Activated CD8-positive, alpha-beta memory T cell treated with anti-CD3 and anti-CD28 coated beads, Interleukin-2, amount 10 ng/mL, durations not matched to agents 7 days and 5 days (primary cell): ENCODE measurements around the gene MYRF. TPM values are rescaled to one million over a fixed set of nuclear protein-coding genes. Genes with fewer than 3 reads are reported as not detected.

Experiments
- ATAC-seq: fragments of 150-1000 bp; cut with Tn5 transposase; one replicate; pipeline ENCODE4 v1.10.0; 2021; ENCODE audit warnings: moderate library complexity
- CTCF ChIA-PET: fragments of 350-600 bp; sonication (Branson Sonifier 250); formaldehyde crosslinking; loops from one replicate; lab custom pipeline; 2021; ENCODE audit warnings: antibody characterized with exemption; lab: Charles Lee
- DNase-seq: peaks from one replicate; pipeline ENCODE4 v3.0.0-alpha.2; 2020
- H3K27ac Mint-ChIP-seq: one replicate; pipeline ENCODE4 v1.8.0; 2021; ENCODE audit warnings: mild to moderate bottlenecking, mixed read lengths
- H3K27me3 Mint-ChIP-seq: one replicate; pipeline ENCODE4 v1.8.0; 2021; ENCODE audit warnings: mixed read lengths
- H3K36me3 Mint-ChIP-seq: one replicate; pipeline ENCODE4 v1.8.0; 2021; ENCODE audit warnings: mild to moderate bottlenecking, mixed read lengths
- H3K4me1 Mint-ChIP-seq: one replicate; pipeline ENCODE4 v1.8.0; 2021; ENCODE audit warnings: mixed read lengths
- H3K4me3 Mint-ChIP-seq: one replicate; pipeline ENCODE4 v1.8.0; 2021; ENCODE audit warnings: mild to moderate bottlenecking, moderate library complexity, mixed read lengths
- H3K9me3 Mint-ChIP-seq: one replicate; pipeline ENCODE4 v1.8.0; 2022; ENCODE audit warnings: low read depth, mixed read lengths
- total RNA-seq, 2 experiments: library from RNA; stranded (reverse); gene quantifications; one replicate each; pipeline ENCODE4 v1.2.3, GENCODE V29; 2021

The MYRF gene
- total RNA-seq, 2 experiments from 2014 or later: 2.1 to 2.2 TPM

- Mint-ChIP-seq H3K9me3 (no peaks in the 10 kb centered on the region), H3K27ac (no peak overlapping the region), H3K36me3 (no peaks in the 10 kb centered on the region), H3K4me3 (no peak overlapping the region), H3K4me1 (peaks cover 7% of the 10 kb centered on the region), H3K27me3 (no peaks in the 10 kb centered on the region)
- DNase-seq (no peak), ATAC-seq (no peak)
- CTCF ChIA-PET: interaction anchor here (1.9 kb wide), 1 partner anchor 8 kb away, joined by 4 read pairs; no protein-coding TSS in a partner anchor
Observed at GRCh38 chr11:61725781-61726231, 26.6 kb upstream of the MYRF start.

- DNase-seq: no peak
- no peaks in the 10 kb centered on the region for H3K36me3 Mint-ChIP-seq
- no peak overlapping the region for H3K27ac Mint-ChIP-seq
- no peaks in the 10 kb centered on the region for H3K9me3 Mint-ChIP-seq
- CTCF ChIA-PET: no interaction called here
- peaks cover 7% of the 10 kb centered on the region for H3K4me1 Mint-ChIP-seq
- no peak for ATAC-seq
- no peak overlapping the region for H3K4me3 Mint-ChIP-seq
- H3K27me3 Mint-ChIP-seq: no peaks in the 10 kb centered on the region
Observed at GRCh38 chr11:61726775-61727174, 25.7 kb upstream of the MYRF start.

- CTCF ChIA-PET: no interaction called here
- DNase-seq: no peak
- peaks cover 7% of the 10 kb centered on the region for H3K4me1 Mint-ChIP-seq
- H3K27ac Mint-ChIP-seq: no peak overlapping the region
- H3K36me3 Mint-ChIP-seq: no peaks in the 10 kb centered on the region
- H3K4me3 Mint-ChIP-seq: no peak overlapping the region
- H3K27me3 Mint-ChIP-seq: no peaks in the 10 kb centered on the region
- no peaks in the 10 kb centered on the region for H3K9me3 Mint-ChIP-seq
- ATAC-seq: no peak
Observed at GRCh38 chr11:61727401-61727811, 25.0 kb upstream of the MYRF start.

GRCh38 chr11:61728066-61728939 is 24.1 kb upstream of the MYRF start:
- Mint-ChIP-seq H3K4me1 (peaks cover 8% of the 10 kb centered on the region), H3K36me3 (no peaks in the 10 kb centered on the region), H3K4me3 (no peak overlapping the region), H3K27ac (no peak overlapping the region), H3K9me3 (no peaks in the 10 kb centered on the region), H3K27me3 (no peaks in the 10 kb centered on the region)
- ATAC-seq (no peak), DNase-seq (no peak)
- CTCF ChIA-PET: interaction anchor here (1.1 to 1.6 kb wide), 2 partner anchors 28 to 211 kb away, joined by 3 read pairs; no protein-coding TSS in a partner anchor

- H3K9me3 Mint-ChIP-seq: no peaks in the 10 kb centered on the region
- DNase-seq: no peak
- CTCF ChIA-PET: interaction anchor here (1.0 to 1.6 kb wide), 3 partner anchors 28 to 212 kb away, joined by 3 read pairs; no protein-coding TSS in a partner anchor
Observed at GRCh38 chr11:61728940-61729219, 23.6 kb upstream of the MYRF start.

GRCh38 chr11:61730240-61730994 is 22.0 kb upstream of the MYRF start:
- CTCF ChIA-PET: interaction anchor here (1.5 kb wide), 1 partner anchor 26 kb away, joined by 3 read pairs; no protein-coding TSS in a partner anchor
- H3K36me3 Mint-ChIP-seq: no peaks in the 10 kb centered on the region

More at GRCh38 chr11:61728940-61729219, 23.6 kb upstream of the MYRF start:
- Mint-ChIP-seq H3K4me3 (no peak overlapping the region), H3K27ac (no peak overlapping the region), H3K36me3 (no peaks in the 10 kb centered on the region), H3K27me3 (no peaks in the 10 kb centered on the region), H3K4me1 (peaks cover 9% of the 10 kb centered on the region)
- ATAC-seq: no peak

GRCh38 chr11:61731211-61731951 is 21.1 kb upstream of the MYRF start:
- Mint-ChIP-seq H3K4me3 (no peak overlapping the region), H3K36me3 (no peaks in the 10 kb centered on the region), H3K27me3 (no peaks in the 10 kb centered on the region), H3K4me1 (peaks cover 9% of the 10 kb centered on the region), H3K27ac (no peak overlapping the region), H3K9me3 (no peaks in the 10 kb centered on the region)
- no peak for ATAC-seq
- DNase-seq: no peak
- CTCF ChIA-PET: interaction anchor here (2.9 to 3.9 kb wide), 2 partner anchors 48 to 56 kb away, joined by 19 to 54 read pairs; partner anchors contain the start of gene DAGLA

More at GRCh38 chr11:61730240-61730994, 22.0 kb upstream of the MYRF start:
- no peak overlapping the region for H3K27ac Mint-ChIP-seq
- peaks cover 9% of the 10 kb centered on the region for H3K4me1 Mint-ChIP-seq
- H3K27me3 Mint-ChIP-seq: no peaks in the 10 kb centered on the region
- H3K9me3 Mint-ChIP-seq: no peaks in the 10 kb centered on the region
- ATAC-seq: no peak
- no peak for DNase-seq
- H3K4me3 Mint-ChIP-seq: no peak overlapping the region

GRCh38 chr11:61731952-61732675 is 20.3 kb upstream of the MYRF start:
- peaks cover 9% of the 10 kb centered on the region for H3K4me1 Mint-ChIP-seq
- CTCF ChIA-PET: interaction anchor here (2.0 to 3.9 kb wide), 3 partner anchors 25 to 56 kb away, joined by 12 to 54 read pairs (median 19); partner anchors contain the start of gene DAGLA
- H3K36me3 Mint-ChIP-seq: no peaks in the 10 kb centered on the region
- ATAC-seq (no peak), DNase-seq (no peak)
- no peaks in the 10 kb centered on the region for H3K27me3 Mint-ChIP-seq
- H3K27ac Mint-ChIP-seq: no peak overlapping the region
- no peak overlapping the region for H3K4me3 Mint-ChIP-seq
- no peaks in the 10 kb centered on the region for H3K9me3 Mint-ChIP-seq

GRCh38 chr11:61732705-61733104 is 19.7 kb upstream of the MYRF start:
- no peaks in the 10 kb centered on the region for H3K36me3 Mint-ChIP-seq
- H3K9me3 Mint-ChIP-seq: no peaks in the 10 kb centered on the region
- CTCF ChIA-PET: interaction anchor here (0.8 to 3.9 kb wide), 22 partner anchors 9 to 349 kb away, joined by 3 to 54 read pairs (median 8); partner anchors contain the start of genes DAGLA and MYRF
- ATAC-seq: no peak
- no peaks in the 10 kb centered on the region for H3K27me3 Mint-ChIP-seq
- H3K4me3 Mint-ChIP-seq: no peak overlapping the region
- H3K27ac Mint-ChIP-seq: no peak overlapping the region
- DNase-seq: no peak
- H3K4me1 Mint-ChIP-seq: peaks cover 9% of the 10 kb centered on the region

GRCh38 chr11:61733120-61733978 is 19.1 kb upstream of the MYRF start:
- H3K4me3 Mint-ChIP-seq: no peak overlapping the region

GRCh38 chr11:61734767-61735166 is 17.7 kb upstream of the MYRF start:
- H3K9me3 Mint-ChIP-seq: no peaks in the 10 kb centered on the region
- no peaks in the 10 kb centered on the region for H3K27me3 Mint-ChIP-seq
- H3K4me3 Mint-ChIP-seq: no peak overlapping the region
- no peak overlapping the region for H3K27ac Mint-ChIP-seq
- no peak for ATAC-seq
- no peak for DNase-seq
- CTCF ChIA-PET: interaction anchor here (1.0 to 3.9 kb wide), 9 partner anchors 12 to 373 kb away, joined by 3 to 54 read pairs (median 6); partner anchors contain the start of gene DAGLA
- peaks cover 2% of the 10 kb centered on the region for H3K4me1 Mint-ChIP-seq
- H3K36me3 Mint-ChIP-seq: no peaks in the 10 kb centered on the region

More at GRCh38 chr11:61733120-61733978, 19.1 kb upstream of the MYRF start:
- H3K27me3 Mint-ChIP-seq: no peaks in the 10 kb centered on the region
- H3K27ac Mint-ChIP-seq: no peak overlapping the region
- H3K36me3 Mint-ChIP-seq: no peaks in the 10 kb centered on the region
- ATAC-seq (peak; percentile 96), DNase-seq (peak; percentile 88)
- H3K9me3 Mint-ChIP-seq: no peaks in the 10 kb centered on the region
- peaks cover 9% of the 10 kb centered on the region for H3K4me1 Mint-ChIP-seq
- CTCF ChIA-PET: interaction anchor here (0.7 to 3.9 kb wide), 36 partner anchors 8 to 349 kb away, joined by 3 to 54 read pairs (median 5); partner anchors contain the start of genes DAGLA, FEN1, MYRF and TMEM258
